Measurements from ENCODE around the gene JARID2.

JARID2 gene

GRCh38 chr6:15338476-15338875, 92.6 kb downstream of the JARID2 start:
- DNase-seq = no peak

DNA sequence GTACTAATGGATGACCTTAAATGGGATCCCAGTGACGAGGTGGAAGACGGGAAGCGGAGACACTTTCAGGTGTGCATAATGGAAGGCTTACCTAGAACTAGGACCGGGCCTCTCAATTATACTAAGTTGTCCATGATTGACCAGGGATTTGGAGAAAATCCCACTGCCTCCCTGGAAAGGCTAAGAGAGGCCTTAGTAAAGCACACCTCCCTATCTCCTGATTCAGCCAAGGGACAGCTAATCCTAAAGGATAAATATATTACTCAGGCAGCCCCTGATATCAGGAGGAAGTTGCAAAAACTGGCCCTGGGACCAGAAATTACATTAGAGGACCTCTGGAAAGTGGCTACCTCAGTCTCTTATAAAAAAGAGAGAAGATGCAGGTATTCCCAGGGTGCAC, 93.2 kb downstream of the JARID2 start:
- DNase-seq = no peak

- no peak for DNase-seq
Measured at GRCh38 chr6:15340105-15340601, 94.3 kb downstream of the JARID2 start.

GRCh38 chr6:15340775-15341174, 94.9 kb downstream of the JARID2 start:
- no peak for DNase-seq

DNA sequence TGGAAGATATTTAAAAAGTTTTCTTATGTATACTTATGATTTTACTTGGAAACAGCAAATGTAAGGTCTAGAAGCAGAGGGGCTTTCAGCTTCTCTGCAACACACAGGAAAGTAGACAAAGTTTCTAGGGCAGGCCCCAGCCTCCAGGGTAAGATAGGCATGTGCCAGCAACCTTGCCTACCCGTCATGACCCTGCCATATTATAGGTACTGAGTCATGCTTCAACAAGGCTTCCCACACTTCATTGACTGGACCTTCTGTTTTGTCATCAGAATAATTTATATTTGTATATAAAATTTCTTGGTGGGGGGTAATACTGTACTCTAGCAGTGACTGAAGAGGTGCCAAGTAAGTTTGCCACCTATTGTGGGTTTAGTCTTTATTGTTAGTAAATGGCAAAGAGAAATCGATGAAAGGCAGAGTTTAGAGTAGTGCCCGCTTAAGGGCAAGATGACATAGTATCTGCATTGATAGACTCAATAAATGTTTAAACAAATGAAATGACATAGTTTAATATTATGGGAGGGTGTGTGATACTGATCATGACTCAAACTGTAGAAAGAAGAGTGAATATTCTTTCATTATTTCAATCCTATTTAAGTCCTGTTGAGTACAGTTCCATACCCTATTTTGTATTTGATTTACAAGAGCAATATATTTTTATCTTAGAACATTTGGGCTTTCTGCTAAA, 95.6 kb downstream of the JARID2 start:
- DNase-seq = no peak

- DNase-seq = no peak
Measured at GRCh38 chr6:15342114-15342513, 96.2 kb downstream of the JARID2 start.

GRCh38 chr6:15343490-15344191, 97.8 kb downstream of the JARID2 start:
- no peak for DNase-seq

DNA sequence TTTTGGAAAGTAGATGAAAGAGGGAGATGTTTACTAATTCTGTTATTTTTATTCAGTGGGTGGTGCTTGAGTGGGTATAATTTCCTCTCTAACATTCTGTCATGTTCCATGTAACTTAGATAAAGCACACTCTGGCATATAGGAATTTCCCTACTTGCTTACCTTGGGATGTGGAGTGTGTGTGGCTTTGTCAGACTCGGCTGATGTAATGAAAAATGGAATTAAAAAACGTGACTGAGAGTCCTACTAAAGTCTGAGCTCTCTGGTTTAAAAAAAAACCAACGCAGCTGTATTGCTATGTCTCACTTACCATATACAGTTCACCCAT, 98.3 kb downstream of the JARID2 start:
- no peak for DNase-seq

GRCh38 chr6:15344831-15345230, 99.0 kb downstream of the JARID2 start:
- DNase-seq = no peak

DNA sequence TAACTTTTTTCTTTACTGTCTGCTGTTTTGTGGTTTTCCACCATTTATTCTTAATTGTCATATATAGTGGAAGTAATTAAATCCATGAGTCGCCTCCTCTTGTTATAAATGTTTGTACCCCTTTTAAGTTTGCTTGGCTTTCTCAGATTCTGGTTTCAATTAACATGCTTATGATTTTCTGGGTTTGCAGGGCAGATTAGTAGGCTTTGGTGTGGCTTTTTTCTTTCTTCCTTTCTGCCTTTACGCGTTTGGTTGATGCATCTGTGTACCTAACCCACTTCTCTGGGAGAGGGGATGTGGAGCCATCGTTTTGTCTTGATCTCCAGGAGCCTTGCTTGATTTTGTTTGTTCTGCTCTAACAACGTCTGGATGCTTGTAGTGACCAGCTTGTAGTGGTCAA, 100.4 kb downstream of the JARID2 start:
- no peak for DNase-seq

DNA sequence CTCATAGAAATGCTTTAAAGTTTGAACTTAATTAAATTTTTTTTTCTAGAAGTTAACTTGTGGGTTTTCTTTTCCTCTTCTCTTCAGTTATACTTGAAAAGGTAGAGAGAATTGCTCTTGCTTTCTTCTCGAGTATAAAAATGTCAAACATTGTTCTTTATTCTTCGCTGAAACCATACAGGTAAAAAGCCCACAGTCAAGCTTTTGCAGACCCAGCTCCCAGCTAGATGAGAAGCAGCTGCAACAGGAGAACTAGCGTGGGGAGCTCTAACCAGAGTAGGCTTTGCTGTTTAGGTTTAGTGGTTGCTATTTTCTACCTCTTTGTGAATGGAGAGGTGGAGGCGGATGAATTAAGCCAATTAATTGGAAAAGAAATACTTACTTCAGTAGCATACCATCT, 102.7 kb downstream of the JARID2 start:
- DNase-seq = no peak

GRCh38 chr6:15349379-15349778, 103.5 kb downstream of the JARID2 start:
- no peak for DNase-seq

DNA sequence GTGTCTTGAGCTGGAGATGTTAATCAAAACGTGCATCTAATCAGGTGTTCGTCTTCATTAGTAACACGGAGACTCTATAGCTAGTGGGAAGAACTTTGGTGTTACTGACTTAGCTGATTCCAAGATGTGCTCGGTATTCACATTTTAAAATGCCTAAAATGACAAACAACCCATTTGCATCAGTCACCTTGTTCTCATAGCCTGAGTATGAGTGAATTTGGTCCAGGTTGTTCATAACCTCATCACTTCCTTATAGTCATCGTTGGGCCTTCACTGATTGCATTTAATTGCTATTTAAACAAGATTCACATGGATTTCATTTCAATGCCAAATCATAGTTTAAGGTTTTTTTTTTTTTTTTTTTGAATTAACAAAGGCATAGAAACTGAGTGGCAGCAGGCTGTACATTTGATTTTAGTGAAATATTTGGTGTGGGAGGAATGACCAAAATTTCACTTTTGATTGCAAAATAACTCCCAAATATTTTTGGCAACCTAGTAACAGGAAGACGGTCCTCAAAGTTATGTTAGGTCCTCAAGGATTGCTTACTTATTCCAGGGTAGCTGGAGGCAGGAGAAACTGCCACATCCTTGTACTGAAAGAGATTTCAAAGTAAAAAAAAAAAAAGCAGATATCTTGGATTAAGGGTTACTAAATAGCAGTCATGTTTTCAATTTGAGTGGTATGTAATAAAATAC, 104.7 kb downstream of the JARID2 start:
- no peak for DNase-seq

DNA sequence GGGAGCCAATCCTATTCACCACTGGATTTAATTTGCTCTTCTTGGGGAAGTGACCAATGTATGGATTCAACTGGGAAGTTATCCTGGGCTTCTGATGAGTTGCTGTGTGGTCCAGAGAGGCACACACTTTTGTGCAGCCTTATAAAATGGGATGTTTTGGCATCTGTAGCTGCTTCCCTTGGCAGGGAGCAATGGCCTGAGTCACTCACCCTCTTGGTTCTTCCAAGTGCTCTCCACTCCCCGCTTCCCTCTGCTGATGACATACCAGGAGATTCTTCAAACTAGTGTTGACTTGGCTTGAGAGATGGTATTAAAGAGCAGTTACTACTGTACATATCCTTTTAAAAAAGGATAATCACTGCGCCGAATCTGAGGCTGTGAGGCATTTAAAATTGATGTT, 105.8 kb downstream of the JARID2 start:
- DNase-seq = no peak

DNA sequence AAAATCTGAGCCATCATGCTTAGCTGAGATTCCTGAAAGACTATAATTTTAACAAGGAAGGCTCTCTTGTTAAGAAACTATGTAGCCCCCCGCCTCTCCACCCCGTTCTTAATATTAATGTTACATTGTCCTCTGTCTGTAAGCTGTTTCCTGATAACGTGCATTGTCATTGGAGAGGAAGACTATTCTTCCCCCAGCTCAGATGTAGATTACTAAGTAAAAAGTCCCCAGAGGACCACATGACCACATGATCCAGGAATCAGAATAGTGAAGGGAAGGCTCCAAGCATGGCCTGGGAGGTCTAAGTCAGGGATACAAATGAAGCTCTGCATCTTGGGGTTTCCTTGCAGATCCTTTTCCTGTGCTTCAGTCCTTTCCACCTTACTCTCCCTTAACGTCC, 106.4 kb downstream of the JARID2 start:
- no peak for DNase-seq

- no peak for DNase-seq
Measured at GRCh38 chr6:15352845-15353244, 107.0 kb downstream of the JARID2 start.

DNA sequence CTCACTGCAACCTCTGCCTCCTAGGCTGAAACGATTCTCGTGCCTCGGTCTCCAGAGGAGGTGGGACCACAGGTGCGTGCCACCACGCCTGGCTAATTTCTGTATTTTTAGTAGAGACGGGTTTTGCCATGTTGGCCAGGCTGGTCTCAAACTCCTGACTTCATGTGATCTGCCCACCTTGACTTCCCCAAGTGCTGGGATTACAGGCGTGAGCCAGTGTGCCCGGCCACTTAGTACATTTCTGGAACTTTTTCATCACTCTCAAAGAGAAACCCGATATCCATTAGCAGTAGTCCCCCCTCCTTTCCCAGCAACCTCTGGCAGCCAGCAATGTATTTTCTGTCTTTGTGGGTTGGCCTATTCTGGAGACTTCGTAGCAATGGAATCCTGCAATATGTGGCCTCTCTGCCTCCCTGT, 109.8 kb downstream of the JARID2 start:
- no peak for DNase-seq

- no peak for DNase-seq
Measured at GRCh38 chr6:15356179-15356578, 110.3 kb downstream of the JARID2 start.

DNA sequence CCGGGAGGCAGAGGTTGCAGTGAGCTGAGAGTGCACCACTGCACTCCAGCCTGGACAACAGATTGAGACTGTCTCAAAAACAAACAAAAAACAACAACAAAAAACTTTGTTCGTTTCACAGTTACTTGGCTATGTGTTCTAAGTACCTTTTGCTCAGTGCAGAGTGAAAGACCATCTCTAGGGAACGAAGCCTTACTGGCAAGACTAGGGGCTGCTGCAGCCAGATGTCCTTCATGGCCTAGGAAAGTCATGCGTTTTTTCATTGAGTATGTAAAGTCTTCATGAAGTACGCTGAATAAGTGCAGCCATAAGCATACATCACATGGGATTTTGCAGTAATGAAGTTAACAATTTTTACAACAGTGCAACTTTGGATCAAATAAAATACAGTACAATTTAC, 111.1 kb downstream of the JARID2 start:
- no peak for DNase-seq

- peak; percentile 79 for DNase-seq
Measured at GRCh38 chr6:15357782-15358181, 111.9 kb downstream of the JARID2 start.

DNA sequence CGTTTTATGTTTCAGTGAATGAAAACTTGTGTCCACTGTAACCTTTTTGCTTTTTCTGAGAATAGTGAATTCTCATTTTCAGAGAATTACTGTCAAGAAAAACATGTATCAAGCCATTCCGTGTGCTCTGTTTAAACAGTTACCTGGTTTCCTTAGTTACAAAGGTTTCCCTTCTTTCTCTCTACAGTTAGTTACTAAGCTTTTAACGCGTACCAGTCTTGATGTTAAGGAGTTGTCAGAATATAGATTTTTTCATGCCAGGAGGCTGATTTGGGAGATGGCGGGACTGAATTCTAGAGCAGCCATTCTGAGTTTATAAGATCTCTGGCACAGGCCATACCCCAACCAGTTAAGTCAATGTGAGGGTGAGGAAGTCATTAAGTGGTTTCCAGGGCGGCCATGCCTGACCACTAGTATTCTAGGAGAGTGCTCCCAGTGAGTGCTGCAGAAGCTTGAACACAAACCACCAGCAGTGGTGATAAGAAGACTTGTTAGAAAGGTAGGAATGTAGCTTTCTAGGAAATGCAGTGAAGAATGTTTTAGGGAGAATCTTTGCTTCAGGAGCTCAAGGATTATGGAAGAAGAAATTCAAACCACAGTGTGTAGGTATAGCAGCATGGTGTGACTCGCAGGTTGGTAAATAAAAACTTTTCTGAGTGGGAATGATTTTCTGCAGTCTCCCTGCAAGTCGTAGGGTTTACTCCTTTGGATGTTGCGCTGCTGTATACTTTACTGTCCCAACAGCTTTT, 112.9 kb downstream of the JARID2 start:
- DNase-seq = no peak

DNA sequence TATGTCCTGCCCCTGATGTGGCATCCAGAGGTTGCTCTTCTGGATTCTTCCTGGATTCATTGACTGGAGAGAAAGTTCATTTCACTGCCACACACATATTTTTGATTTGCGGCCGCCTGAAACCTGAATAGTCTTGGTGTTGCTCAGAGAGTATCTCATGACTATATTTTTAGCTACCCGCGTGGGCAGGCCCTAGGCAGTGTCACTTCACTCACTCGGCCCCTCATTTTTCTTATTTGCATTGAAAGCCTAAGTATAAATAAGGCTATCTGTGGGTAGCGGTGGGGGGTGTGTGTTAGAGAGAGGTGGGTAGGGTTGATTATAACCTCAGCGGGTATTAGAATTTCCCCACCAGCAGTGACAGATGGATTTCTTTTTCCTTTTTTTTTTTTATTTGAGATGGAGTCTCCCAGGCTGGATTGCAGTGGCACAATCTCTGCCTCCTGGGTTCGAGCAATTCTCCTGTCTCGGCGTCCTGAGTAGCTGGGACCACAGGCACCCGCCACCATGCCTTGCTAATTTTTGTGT, 113.5 kb downstream of the JARID2 start:
- no peak for DNase-seq

DNA sequence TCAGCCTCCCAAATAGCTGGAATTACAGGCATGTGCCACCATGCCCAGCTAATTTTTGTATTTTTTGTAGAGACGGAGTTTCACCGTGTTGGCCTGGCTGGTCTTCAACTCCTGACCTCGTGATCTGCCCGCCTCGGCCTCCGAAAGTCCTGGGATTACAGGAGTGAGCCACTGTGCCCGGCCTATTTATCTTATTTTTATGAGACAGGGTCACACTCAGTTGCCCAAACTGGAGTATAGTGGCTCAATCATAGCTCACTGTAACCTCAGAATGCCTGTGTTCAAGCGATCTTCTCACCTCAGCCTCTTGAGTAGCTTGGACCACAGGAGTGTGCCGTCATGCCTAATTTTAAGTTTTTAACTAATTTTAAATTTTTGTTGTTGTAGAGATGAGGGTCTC, 114.4 kb downstream of the JARID2 start:
- DNase-seq = no peak
